Keratinocyte (primary cell): ENCODE data around the gene MRTFB. TPM values are rescaled to one million over a fixed set of nuclear protein-coding genes. Genes with fewer than 3 reads are reported as not detected.

Experiments
- DNase-seq: peaks from one replicate; pipeline ENCODE4 v3.0.0-alpha.2; 2011; ENCODE audit warnings: low read depth, missing footprints, low spot score
- FAIRE-seq: peaks from 2 replicates; lab custom pipeline; 2011; peaks lifted over from hg19 to GRCh38; lab: Jason Lieb, UNC
- H2AFZ ChIP-seq: 2 replicates; pipeline ENCODE4 v1.6.0; 2012; ENCODE audit warnings: low read length, control low read depth, inconsistent platforms; ENCODE audit not compliant: control insufficient read depth
- H3K27ac ChIP-seq: 2 replicates; pipeline ENCODE4 v1.5.1; 2011; ENCODE audit warnings: low read length; ENCODE audit not compliant: control insufficient read depth, insufficient read depth
- H3K27me3 ChIP-seq: 3 replicates; pipeline ENCODE4 v1.6.0; 2011; ENCODE audit warnings: low read length; ENCODE audit not compliant: control insufficient read depth, insufficient read depth; ENCODE audit errors: extremely low read depth
- H3K36me3 ChIP-seq, 2 experiments: 2 replicates in 1 of 2; 3 replicates in 1 of 2; pipeline ENCODE4 v1.5.1; 2011; ENCODE audit warnings: low read length in 2 of 2, mild to moderate bottlenecking in 1 of 2; ENCODE audit not compliant: control insufficient read depth in 2 of 2, insufficient read depth in 2 of 2; ENCODE audit errors: extremely low read depth in 1 of 2
- H3K4me1 ChIP-seq: 3 replicates; pipeline ENCODE4 v1.5.1; 2011; ENCODE audit warnings: low read length; ENCODE audit not compliant: control insufficient read depth, insufficient read depth; ENCODE audit errors: extremely low read depth
- H3K4me2 ChIP-seq: 3 replicates; pipeline ENCODE4 v1.6.0; 2011; ENCODE audit warnings: low read depth, low read length; ENCODE audit not compliant: control insufficient read depth, insufficient read depth; ENCODE audit errors: extremely low read depth
- H3K4me3 ChIP-seq, 3 experiments: fragments of 200-600 bp in 1 of 3; sonication (generic) in 1 of 3; 2 replicates in 2 of 3; 3 replicates in 1 of 3; pipeline ENCODE4 v1.5.1; 2011 to 2016; ENCODE audit warnings: low read length in 3 of 3, mild to moderate bottlenecking in 3 of 3, control low read depth in 2 of 3, inconsistent platforms in 1 of 3, low read depth in 1 of 3, mixed read lengths in 1 of 3, mixed run types in 1 of 3, moderate library complexity in 1 of 3; ENCODE audit not compliant: control insufficient read depth in 2 of 3, insufficient read depth in 2 of 3; ENCODE audit errors: extremely low read depth in 1 of 3
- H3K79me2 ChIP-seq: 2 replicates; pipeline ENCODE4 v1.6.0; 2012; ENCODE audit warnings: low read length; ENCODE audit not compliant: control insufficient read depth, insufficient read depth
- H3K9ac ChIP-seq: 3 replicates; pipeline ENCODE4 v1.6.0; 2011; ENCODE audit warnings: low read length; ENCODE audit not compliant: control insufficient read depth, insufficient read depth; ENCODE audit errors: extremely low read depth
- H3K9me1 ChIP-seq: 3 replicates; pipeline ENCODE4 v1.6.0; 2011; ENCODE audit warnings: low read length; ENCODE audit not compliant: control insufficient read depth, insufficient read depth; ENCODE audit errors: extremely low read depth
- H3K9me3 ChIP-seq: 2 replicates; pipeline ENCODE4 v1.5.1; 2012; ENCODE audit warnings: low read depth, low read length; ENCODE audit not compliant: control insufficient read depth
- H4K20me1 ChIP-seq: 3 replicates; pipeline ENCODE4 v1.6.0; 2011; ENCODE audit warnings: low read length; ENCODE audit not compliant: control insufficient read depth, insufficient read depth; ENCODE audit errors: extremely low read depth
- CTCF ChIP-seq, 3 experiments: IDR thresholded peaks in 1 of 3; conservative IDR thresholded peaks in 1 of 3; optimal IDR thresholded peaks in 1 of 3; 2 replicates in 2 of 3; 3 replicates in 1 of 3; pipeline versions ENCODE3 to v1.5.1; 2011; ENCODE audit warnings: low read length in 3 of 3, mild to moderate bottlenecking in 3 of 3, moderate library complexity in 2 of 3, control low read depth in 1 of 3, inconsistent platforms in 1 of 3; ENCODE audit not compliant: insufficient read depth in 2 of 3; ENCODE audit errors: extremely low read depth in 1 of 3
- EZH2 ChIP-seq: IDR thresholded peaks from one replicate; pipeline ENCODE4 v1.6.1; 2012; ENCODE audit warnings: inconsistent platforms, mild to moderate bottlenecking, low read length, moderate library complexity
- dilution Hi-C: fragments of 300-500 bp; cut with MboI; formaldehyde crosslinking; loops from one replicate; pipeline ENCODE4 v1.7.0; 2020; ENCODE audit warnings: low sequenced_read_pairs; ENCODE audit not compliant: extremely low pct_ligation_motif_present
- polyA plus RNA-seq, 5 experiments: library from polyadenylated mRNA; depleted of rRNA in 3 of 5; stranded (reverse) in 3 of 5; stranded (forward) in 1 of 5; unstranded in 1 of 5; fragments of >200 nt; gene quantifications; 1 replicate in 1 of 5; 2 replicates in 3 of 5; 3 replicates in 1 of 5; pipeline versions ENCODE4 v1.2.1 to v1.2.3, GENCODE V29; 2011 to 2012; ENCODE audit warnings: missing spikeins in 2 of 5, low read depth in 1 of 5, low replicate concordance in 1 of 5

Gene MRTFB
- polyA plus RNA-seq, 1 donor (not counting 4 experiments of a cell fraction or from before 2014, with no cell fraction given): 12.1 TPM

GRCh38 chr16:14102925-14103720 lies 32.0 kb downstream of the MRTFB start:
- peaks cover 54% of the 10 kb centered on the region for H3K79me2 ChIP-seq
- no peak for FAIRE-seq
- dilution Hi-C loops: no loop called here

GRCh38 chr16:14104066-14104465 lies 32.9 kb downstream of the MRTFB start:
- Histone ChIP-seq H3K9me3 (no peaks in the 10 kb centered on the region), H4K20me1 (no peaks in the 10 kb centered on the region), H3K4me2 (no peak overlapping the region), H3K9me1 (no peaks in the 10 kb centered on the region), H2AFZ (no peak overlapping the region), H3K27me3 (no peaks in the 10 kb centered on the region), H3K9ac (no peak overlapping the region), H3K4me3 (no peak overlapping the region), H3K27ac (no peak overlapping the region), H3K36me3 (no peaks in the 10 kb centered on the region), H3K79me2 (peaks cover 45% of the 10 kb centered on the region), H3K4me1 (no peaks in the 10 kb centered on the region)
- no peak for DNase-seq
- TF ChIP-seq EZH2 (no peak), CTCF (optimal IDR thresholded peaks at IDR 0.05 in 1 of 3, IDR thresholded peaks at IDR 0.05 in 1 of 3, conservative IDR thresholded peaks at IDR 0.05 in 1 of 3; ENCODE audit: extremely low read depth in 1 of 3, insufficient read depth in 2 of 3, low read length in 3 of 3) (no peak)
- dilution Hi-C loops: no loop called here
- FAIRE-seq: no peak

More at GRCh38 chr16:14102925-14103720, 32.0 kb downstream of the MRTFB start:
- Histone ChIP-seq H3K4me3 (no peak overlapping the region), H3K4me1 (peaks cover 6% of the 10 kb centered on the region), H4K20me1 (no peaks in the 10 kb centered on the region), H3K9ac (no peak overlapping the region), H2AFZ (no peak overlapping the region), H3K9me1 (no peaks in the 10 kb centered on the region), H3K27me3 (no peaks in the 10 kb centered on the region), H3K4me2 (no peak overlapping the region), H3K27ac (no peak overlapping the region), H3K9me3 (no peaks in the 10 kb centered on the region), H3K36me3 (no peaks in the 10 kb centered on the region)
- DNase-seq: no peak
- no peak for TF ChIP-seq CTCF (optimal IDR thresholded peaks at IDR 0.05 in 1 of 3, IDR thresholded peaks at IDR 0.05 in 1 of 3, conservative IDR thresholded peaks at IDR 0.05 in 1 of 3; ENCODE audit: extremely low read depth in 1 of 3, insufficient read depth in 2 of 3, low read length in 3 of 3)
- no peak for TF ChIP-seq EZH2
